H1 (cell line): ENCODE results near the gene NR2F1-AS1. TPM values are rescaled to one million over a fixed set of nuclear protein-coding genes. Genes with fewer than 3 reads are reported as not detected.

Experiments used
- BACH1 ChIP-seq: IDR thresholded peaks from 2 replicates; pipeline ENCODE4 v1.6.1; 2012; ENCODE audit warnings: low read length, improper control_type of control experiment
- BRCA1 ChIP-seq: IDR thresholded peaks from 2 replicates; pipeline ENCODE4 v1.6.1; 2012; ENCODE audit warnings: low read depth, low read length, improper control_type of control experiment
- CBX5 ChIP-seq: fragments of 300-800, 300-1000 bp; sonication (generic); IDR thresholded peaks from 2 replicates; pipeline ENCODE4 v1.7.1; 2016; ENCODE audit warnings: antibody characterized with exemption, low read length, low read depth
- EGR1 ChIP-seq: IDR thresholded peaks from 2 replicates; pipeline ENCODE4 v1.6.1; 2011; ENCODE audit warnings: low read depth, low read length, borderline replicate concordance
- FOSL1 ChIP-seq: IDR thresholded peaks from 2 replicates; pipeline ENCODE4 v1.6.1; 2011; ENCODE audit warnings: mild to moderate bottlenecking, low read depth, low read length, moderate library complexity; ENCODE audit not compliant: insufficient read depth
- HDAC2 ChIP-seq, 2 experiments: fragments of 300-600 bp in 1 of 2; sonication (generic) in 1 of 2; IDR thresholded peaks; 2 replicates each; pipeline ENCODE4 v1.6.1; 2011 to 2012; ENCODE audit warnings: low read depth in 2 of 2, low read length in 2 of 2, mild to moderate bottlenecking in 2 of 2, moderate library complexity in 2 of 2, borderline replicate concordance in 1 of 2, inconsistent platforms in 1 of 2
- HDAC6 ChIP-seq: IDR thresholded peaks from one replicate; pipeline ENCODE4 v1.7.1; 2012; ENCODE audit warnings: low read depth, mild to moderate bottlenecking, inconsistent platforms, low read length, moderate library complexity
- JUND ChIP-seq: IDR thresholded peaks from 2 replicates; pipeline ENCODE4 v1.6.1; 2011; ENCODE audit warnings: mild to moderate bottlenecking, improper control_type of control experiment, low read length
- MAFK ChIP-seq: IDR thresholded peaks from 2 replicates; pipeline ENCODE4 v1.6.1; 2012; ENCODE audit warnings: low read depth, mild to moderate bottlenecking, improper control_type of control experiment, low read length
- NANOG ChIP-seq: IDR thresholded peaks from 2 replicates; pipeline ENCODE4 v1.6.1; 2011; ENCODE audit warnings: low read length, low read depth, mild to moderate bottlenecking, inconsistent platforms; ENCODE audit not compliant: insufficient read depth, poor library complexity, severe bottlenecking
- POLR2A ChIP-seq, 2 experiments: IDR thresholded peaks; 1 replicate in 1 of 2; 2 replicates in 1 of 2; pipeline ENCODE4 v1.6.1; 2011; ENCODE audit warnings: low read depth in 2 of 2, low read length in 2 of 2, mild to moderate bottlenecking in 2 of 2; ENCODE audit errors: control extremely low read depth in 1 of 2
- POLR2AphosphoS5 ChIP-seq: IDR thresholded peaks from 2 replicates; pipeline ENCODE4 v1.6.1; 2011; ENCODE audit warnings: low read depth, low read length
- RAD21 ChIP-seq, 2 experiments: IDR thresholded peaks in 1 of 2; conservative IDR thresholded peaks in 1 of 2; 2 replicates each; pipeline ENCODE4 v1.6.1; 2011; ENCODE audit warnings: low read depth in 2 of 2, low read length in 2 of 2, improper control_type of control experiment in 1 of 2, inconsistent platforms in 1 of 2, mild to moderate bottlenecking in 1 of 2, moderate library complexity in 1 of 2
- RBBP5 ChIP-seq: IDR thresholded peaks from 2 replicates; pipeline ENCODE4 v1.7.1; 2012; ENCODE audit warnings: low read depth, mild to moderate bottlenecking, inconsistent platforms, low read length, moderate library complexity, borderline replicate concordance
- RFX5 ChIP-seq: IDR thresholded peaks from 2 replicates; pipeline ENCODE4 v1.6.1; 2011; ENCODE audit warnings: low read depth, low read length, improper control_type of control experiment, borderline replicate concordance
- RNF2 ChIP-seq: fragments of 200-900, 300-1000 bp; sonication (generic); IDR thresholded peaks from 2 replicates; pipeline ENCODE4 v1.7.1; 2016; ENCODE audit warnings: borderline replicate concordance, low read depth, mild to moderate bottlenecking, antibody characterized with exemption, low read length; ENCODE audit not compliant: poor library complexity, severe bottlenecking; ENCODE audit errors: missing control alignments
- RXRA ChIP-seq: IDR thresholded peaks from 2 replicates; pipeline ENCODE4 v1.6.1; 2011; ENCODE audit warnings: low read depth, mild to moderate bottlenecking, low read length, moderate library complexity; ENCODE audit not compliant: insufficient read depth
- SIN3A ChIP-seq, 2 experiments: IDR thresholded peaks in 1 of 2; conservative IDR thresholded peaks in 1 of 2; 2 replicates each; pipeline ENCODE4 v1.6.1; 2011 to 2012; ENCODE audit warnings: low read length in 2 of 2, improper control_type of control experiment in 1 of 2, low read depth in 1 of 2, mild to moderate bottlenecking in 1 of 2
- SP1 ChIP-seq: IDR thresholded peaks from 2 replicates; pipeline ENCODE4 v1.6.1; 2011; ENCODE audit warnings: low read depth, low read length
- SUZ12 ChIP-seq: fragments of 200-600 bp; sonication (generic); IDR thresholded peaks from 2 replicates; pipeline ENCODE4 v1.6.1; 2012; ENCODE audit warnings: mild to moderate bottlenecking, inconsistent platforms, low read length, moderate library complexity, mixed read lengths
- TAF1 ChIP-seq: IDR thresholded peaks from 2 replicates; pipeline ENCODE4 v1.6.1; 2011; ENCODE audit warnings: mild to moderate bottlenecking, low read depth, low read length
- polyA plus RNA-seq, 7 experiments: library from polyadenylated mRNA; depleted of rRNA in 3 of 7; stranded (reverse) in 5 of 7; unstranded in 2 of 7; fragments of >200 nt in 5 of 7; fragments of 200-250 nt in 2 of 7; gene quantifications; 1 replicate in 5 of 7; 2 replicates in 1 of 7; 4 replicates in 1 of 7; pipeline versions ENCODE4 v1.2.1 to v1.2.3, GENCODE V29; 2011 to 2013; ENCODE audit warnings: missing spikeins in 2 of 7, mixed read lengths in 2 of 7
- total RNA-seq: library from RNA; stranded (reverse); fragmentation: NEBNext Ultra II Directional; extraction: Animal tissue kit (Norgen Biotek cat#: 25700); gene quantifications from 2 replicates; pipeline ENCODE4 v1.2.1, GENCODE V29; 2021
- TF ChIP-seq, protein P1 (sequence below): IDR thresholded peaks from 2 replicates; pipeline ENCODE4 v1.6.1; 2012; ENCODE audit warnings: low read length, inconsistent platforms

Gene NR2F1-AS1
- total and polyA plus RNA-seq, 2 of the 8 experiments (the other 6 are each of a cell fraction or from before 2014, with no cell fraction given) = 1.6 to 5.6 TPM

DNA sequence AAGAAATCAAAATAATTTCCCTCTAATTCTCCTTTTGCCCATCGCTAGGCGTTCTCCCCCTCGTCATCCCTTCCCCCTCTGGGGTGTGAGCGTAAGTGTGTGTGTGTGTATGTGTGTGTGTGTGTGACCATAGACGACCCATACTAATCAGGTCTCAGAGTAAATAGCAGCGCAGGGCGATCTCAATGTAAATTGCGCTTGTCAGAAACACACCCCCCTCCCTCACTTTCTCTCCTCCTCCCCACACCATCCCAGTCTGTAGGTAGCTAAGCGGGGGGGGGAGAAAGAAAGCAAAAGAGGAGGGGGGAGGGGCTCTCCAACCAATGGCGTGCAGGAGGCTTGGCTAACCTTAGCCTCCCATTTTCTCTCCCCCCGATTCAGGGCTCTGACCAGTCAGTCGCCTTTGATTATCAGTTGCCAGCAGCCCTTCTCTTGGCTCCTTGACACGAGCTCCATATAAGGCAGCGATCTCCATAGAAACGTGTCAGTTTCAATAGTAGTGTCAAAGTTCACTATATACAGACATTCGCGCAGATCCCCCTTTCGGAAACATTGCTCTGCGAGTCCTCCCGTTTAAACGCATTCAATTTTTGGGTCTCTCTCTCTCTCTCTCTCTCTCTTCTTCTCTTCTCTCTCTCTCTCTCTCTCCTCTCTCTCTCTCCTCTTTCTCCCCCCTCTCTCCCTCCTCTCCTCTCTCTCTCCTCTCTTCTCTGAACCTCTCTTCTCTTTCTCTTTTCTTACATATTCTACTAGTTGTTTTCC, 1.8 kb upstream of the NR2F1-AS1 start, which contains the start of gene NR2F1 (continued):
- TF ChIP-seq NANOG (no peak), EGR1 (no peak), RXRA (no peak), RBBP5 (no peak; the same call in 1 of the 2 replicates), POLR2AphosphoS5 (no peak), JUND (no peak), TAF1 (no peak), HDAC2 (IDR thresholded peaks at IDR 0.05; ENCODE audit: borderline replicate concordance in 1 of 2, low read depth in 2 of 2, low read length in 2 of 2) (0 out of 4 replicates have a peak, but pooled peaks of 1 of the 2 experiments have one; percentile 77), BRCA1 (no peak), RFX5 (no peak), POLR2A (IDR thresholded peaks at IDR 0.05; ENCODE audit: control extremely low read depth in 1 of 2, low read depth in 2 of 2, low read length in 2 of 2) (no peak), SIN3A (conservative IDR thresholded peaks at IDR 0.05 in 1 of 2, IDR thresholded peaks at IDR 0.05 in 1 of 2; ENCODE audit: low read depth in 1 of 2, low read length in 2 of 2) (peak in 1 of 2 experiments; percentile 62; a peak in 2 of 4 replicates), RNF2 (no peak), RAD21 (IDR thresholded peaks at IDR 0.05 in 1 of 2, conservative IDR thresholded peaks at IDR 0.05 in 1 of 2; ENCODE audit: low read depth in 2 of 2, low read length in 2 of 2) (no peak), BACH1 (no peak), SUZ12 (peak; percentile 8; the same call in 1 of the 2 replicates), CBX5 (no peak), HDAC6 (no peak), SP1 (no peak; the same call in 1 of the 2 replicates), MAFK (no peak), FOSL1 (no peak)
- TF ChIP-seq, protein P1, sequence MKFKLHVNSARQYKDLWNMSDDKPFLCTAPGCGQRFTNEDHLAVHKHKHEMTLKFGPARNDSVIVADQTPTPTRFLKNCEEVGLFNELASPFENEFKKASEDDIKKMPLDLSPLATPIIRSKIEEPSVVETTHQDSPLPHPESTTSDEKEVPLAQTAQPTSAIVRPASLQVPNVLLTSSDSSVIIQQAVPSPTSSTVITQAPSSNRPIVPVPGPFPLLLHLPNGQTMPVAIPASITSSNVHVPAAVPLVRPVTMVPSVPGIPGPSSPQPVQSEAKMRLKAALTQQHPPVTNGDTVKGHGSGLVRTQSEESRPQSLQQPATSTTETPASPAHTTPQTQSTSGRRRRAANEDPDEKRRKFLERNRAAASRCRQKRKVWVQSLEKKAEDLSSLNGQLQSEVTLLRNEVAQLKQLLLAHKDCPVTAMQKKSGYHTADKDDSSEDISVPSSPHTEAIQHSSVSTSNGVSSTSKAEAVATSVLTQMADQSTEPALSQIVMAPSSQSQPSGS = no peak
